HepG2 (cell line): Measurements from ENCODE around the gene RASIP1. TPM values are rescaled to one million over a fixed set of nuclear protein-coding genes. Genes with fewer than 3 reads are reported as not detected.

Experiments used
- ATAC-seq: fragments of 200-7000 bp; cut with Tn5 transposase; 3 replicates; pipeline ENCODE4 v1.9.1; 2020; ENCODE audit warnings: mild to moderate bottlenecking, moderate library complexity
- BruUV-seq: library from RNA; stranded (reverse); fragments of 400-500 nt; replicated peaks from 2 replicates; lab custom pipeline; 2021; lab: Mats Ljungman, UMichigan
- CTCF ChIA-PET: fragments of 300-600 bp; formaldehyde crosslinking; extraction: SDS; loops from one replicate; lab custom pipeline; 2021; ENCODE audit warnings: low total read pairs, inconsistent platforms, low intra/inter-chr PET ratio; lab: Yijun Ruan, JAX
- POLR2A ChIA-PET: fragments of 350-600 bp; sonication (Branson Sonifier 250); formaldehyde crosslinking; loops from one replicate; lab custom pipeline; 2020; ENCODE audit warnings: antibody characterized with exemption, inconsistent platforms; lab: Yijun Ruan, JAX
- DNase-seq: peaks from one replicate; pipeline ENCODE4 v3.0.0-alpha.2; 2015; ENCODE audit warnings: low spot score
- FAIRE-seq: peaks from 3 replicates; lab custom pipeline; 2011; peaks lifted over from hg19 to GRCh38; lab: Jason Lieb, UNC
- H2AFZ ChIP-seq: one replicate; pipeline ENCODE4 v1.6.1; 2011; ENCODE audit warnings: low read length, inconsistent platforms
- H3K27ac ChIP-seq: fragments of 300-600 bp; 3 replicates; pipeline ENCODE4 v1.8.0; 2011; ENCODE audit warnings: mixed run types, mild to moderate bottlenecking, mixed read lengths, low read length, inconsistent platforms; ENCODE audit not compliant: insufficient read depth; ENCODE audit errors: extremely low read length
- H3K27me3 ChIP-seq, 2 experiments: fragments of 200-600 bp in 1 of 2; 2 replicates in 1 of 2; 3 replicates in 1 of 2; pipeline versions ENCODE4 v1.6.0 to v1.8.0; 2011; ENCODE audit warnings: low read length in 2 of 2, mild to moderate bottlenecking in 2 of 2, moderate library complexity in 2 of 2, inconsistent platforms in 1 of 2; ENCODE audit not compliant: insufficient read depth in 2 of 2, control insufficient read depth in 1 of 2
- H3K36me3 ChIP-seq, 2 experiments: fragments of 200-600 bp in 1 of 2; replicated peaks in 1 of 2; 2 replicates in 1 of 2; 3 replicates in 1 of 2; pipeline versions ENCODE4 v1.5.1 to v1.8.0; 2011; ENCODE audit warnings: low read length in 2 of 2, inconsistent platforms in 1 of 2; ENCODE audit not compliant: insufficient read depth in 2 of 2, control insufficient read depth in 1 of 2
- H3K4me1 ChIP-seq: 2 replicates; pipeline ENCODE4 v1.5.1; 2012; ENCODE audit warnings: low read length, inconsistent platforms; ENCODE audit not compliant: insufficient read depth
- H3K4me2 ChIP-seq: 2 replicates; pipeline ENCODE4 v1.6.0; 2011; ENCODE audit warnings: low read depth, low read length, inconsistent platforms
- H3K4me3 ChIP-seq, 3 experiments: fragments of 200-600 bp in 1 of 3; sonication (generic), shearing (Covaris generic) in 1 of 3; replicated peaks in 1 of 3; 2 replicates each; pipeline ENCODE4 v1.5.1; 2011 to 2016; ENCODE audit warnings: low read length in 3 of 3, inconsistent platforms in 2 of 3, low read depth in 2 of 3, mild to moderate bottlenecking in 2 of 3, control low read depth in 1 of 3, mixed read lengths in 1 of 3; ENCODE audit not compliant: insufficient read depth in 1 of 3
- H3K79me2 ChIP-seq: one replicate; pipeline ENCODE4 v1.6.1; 2011; ENCODE audit warnings: low read length, inconsistent platforms; ENCODE audit not compliant: insufficient read depth
- H3K9ac ChIP-seq: 2 replicates; pipeline ENCODE4 v1.6.0; 2011; ENCODE audit warnings: mild to moderate bottlenecking, low read depth, low read length, inconsistent platforms; ENCODE audit not compliant: insufficient read depth
- H3K9me3 ChIP-seq: 2 replicates; pipeline ENCODE4 v1.5.1; 2012; ENCODE audit warnings: mild to moderate bottlenecking, low read length
- H4K20me1 ChIP-seq: 2 replicates; pipeline ENCODE4 v1.6.0; 2011; ENCODE audit warnings: inconsistent platforms, mild to moderate bottlenecking, low read length, moderate library complexity; ENCODE audit not compliant: insufficient read depth
- ATF2 ChIP-seq: sonication (generic); formaldehyde crosslinking; IDR thresholded peaks from 2 replicates; pipeline ENCODE4 v1.4.0; 2020; ENCODE audit warnings: missing genetic modification reagents
- KIAA2018 ChIP-seq: sonication (generic); formaldehyde crosslinking; IDR thresholded peaks from 2 replicates; pipeline ENCODE4 v1.5.0; 2020; ENCODE audit warnings: mild to moderate bottlenecking, missing genetic modification reagents, borderline replicate concordance
- MAX ChIP-seq: IDR thresholded peaks from 2 replicates; pipeline ENCODE4 v1.6.1; 2012; ENCODE audit warnings: inconsistent platforms
- THAP9 ChIP-seq: sonication (generic); formaldehyde crosslinking; IDR thresholded peaks from 2 replicates; pipeline ENCODE4; 2020; ENCODE audit warnings: missing genetic modification reagents, mild to moderate bottlenecking, borderline replicate concordance
- ZNF609 ChIP-seq: sonication (generic); formaldehyde crosslinking; IDR thresholded peaks from 2 replicates; pipeline ENCODE4 v1.4.0; 2020; ENCODE audit warnings: mild to moderate bottlenecking, missing genetic modification reagents, borderline replicate concordance
- WGBS: methylation state at CpG from one replicate; pipeline ENCODE4 v1.1.6; 2017; ENCODE audit warnings: low lambda C conversion rate; 5-methylcytosine and 5-hydroxymethylcytosine counted together
- in situ Hi-C: cut with HindIII; loops from 2 replicates; pipeline ENCODE4 v1.10.0; 2017; ENCODE audit warnings: low pct_unique_long_range_greater_than_20kb; ENCODE audit not compliant: extremely low pct_ligation_motif_present
- intact Hi-C: fragments of 100-400 bp; cut with micrococcal nuclease; formaldehyde crosslinking; loops from one replicate; pipeline ENCODE4 v1.10.0; 2022; ENCODE audit not compliant: unreplicated experiment
- polyA plus RNA-seq, 8 experiments: library from polyadenylated mRNA; depleted of rRNA in 3 of 8; stranded (reverse) in 7 of 8; unstranded in 1 of 8; fragments of >200 nt; fragmentation: Illumina TruSeq in 4 of 8; extraction: Trizol in 4 of 8; gene quantifications; 2 replicates each; pipeline versions ENCODE4 v1.2.1 to v1.2.3, GENCODE V29; 2011 to 2016; ENCODE audit warnings: low read depth in 4 of 8, missing spikeins in 1 of 8, mixed read lengths in 1 of 8; ENCODE audit not compliant: insufficient read depth in 1 of 8
- total RNA-seq, 5 experiments: library from RNA; depleted of rRNA; stranded (reverse); fragments of >200 nt; fragmentation: Illumina TruSeq; extraction: Trizol; gene quantifications; 2 replicates each; pipeline ENCODE4 v1.2.3, GENCODE V29; 2016; ENCODE audit warnings: low read depth in 1 of 5

RASIP1 gene
- total and polyA plus RNA-seq, 2 of the 13 experiments (the other 11 are each of a cell fraction or from before 2014, with no cell fraction given), result 0.44 to 0.58 TPM

- H3K36me3 ChIP-seq, result no peaks in the 10 kb centered on the region
- no peaks in the 10 kb centered on the region for H3K9me3 ChIP-seq
- no peak for FAIRE-seq
- H3K4me1 ChIP-seq, result peaks cover 25% of the 10 kb centered on the region
- no peak within 1 kb of the TSS for H3K27ac ChIP-seq
- BruUV-seq, result no TSS peak
- H3K4me2 ChIP-seq, result no peak within 1 kb of the TSS
- intact Hi-C loops, result no loop called here
- in situ Hi-C loops, result loop anchor here (10.0 kb wide), 2 partner anchors 112 to 162 kb away; partner anchors contain the start of gene HSD17B14
- no peak for DNase-seq
- no peaks in the 10 kb centered on the region for H4K20me1 ChIP-seq
- H3K79me2 ChIP-seq, result no peaks in the 10 kb centered on the region
- H2AFZ ChIP-seq, result no peak within 1 kb of the TSS
- ChIA-PET POLR2A (no interaction called here), CTCF (no interaction called here)
- H3K9ac ChIP-seq, result no peak within 1 kb of the TSS
- no peak within 1 kb of the TSS for H3K4me3 ChIP-seq
- ATAC-seq, result no peak
- WGBS, result 51% methylated on average over 9 of the region's 25 CpGs
- peaks cover 4 to 22% of the 10 kb centered on the region in 2 experiments; a peak in 4 of 5 replicates for H3K27me3 ChIP-seq
- TF ChIP-seq ZNF609 (CRISPR knock-in tag) (no peak), MAX (no peak), ATF2 (CRISPR knock-in tag) (no peak), KIAA2018 (CRISPR knock-in tag) (no peak), THAP9 (CRISPR knock-in tag) (no peak)
Measured at GRCh38 chr19:48672994-48673393, 67.4 kb downstream of the RASIP1 start, which contains the start of gene NTN5. Gene NTN5 (minus strand): TSS chr19:48673017. CDS start chr19:48670986, 2,031 bp downstream.
